Heart right ventricle (tissue), 16 donors: ENCODE results near the gene PLK2. TPM values are rescaled to one million over a fixed set of nuclear protein-coding genes. Genes with fewer than 3 reads are reported as not detected.

ENCODE experiments used
- ATAC-seq, 8 donors: fragments of 200-7000 bp; cut with Tn5 transposase; one replicate each; pipeline ENCODE4 v1.9.1; 2020; ENCODE audit warnings: mild to moderate bottlenecking in 8 of 8, moderate library complexity in 8 of 8, moderate number of reproducible peaks in 1 of 8
- DNase-seq, 2 donors: peaks; one replicate each; pipeline ENCODE4 v3.0.0-alpha.2; 2020
- H3K27ac ChIP-seq, 10 donors: fragments of 200-600 bp; sonication (generic) in 2 of 10; one replicate each; pipeline versions ENCODE4 v1.5.0 to v1.8.0; 2020 to 2022; ENCODE audit warnings: mild to moderate bottlenecking in 3 of 10
- H3K27me3 ChIP-seq, 7 donors: fragments of 200-600 bp; one replicate each; pipeline ENCODE4 v1.8.0; 2021 to 2022; ENCODE audit warnings: mild to moderate bottlenecking in 2 of 7
- H3K36me3 ChIP-seq, 9 donors: fragments of 200-600 bp; sonication (generic) in 1 of 9; one replicate each; pipeline versions ENCODE4 v1.5.0 to v1.8.0; 2020 to 2022; ENCODE audit warnings: mild to moderate bottlenecking in 2 of 9
- H3K4me1 ChIP-seq, 9 donors: fragments of 200-600 bp; sonication (generic) in 1 of 9; one replicate each; pipeline versions ENCODE4 v1.5.0 to v1.8.0; 2020 to 2022; ENCODE audit warnings: mild to moderate bottlenecking in 4 of 9
- H3K4me3 ChIP-seq, 10 donors: fragments of 200-600 bp; sonication (generic) in 2 of 10; one replicate each; pipeline versions ENCODE4 v1.5.0 to v1.8.0; 2020 to 2022; ENCODE audit warnings: mild to moderate bottlenecking in 7 of 10, moderate library complexity in 2 of 10
- H3K9me3 ChIP-seq, 11 donors: fragments of 200-600 bp in 10 of 11; sonication (generic) in 2 of 11; one replicate each; pipeline versions ENCODE4 v1.5.0 to v1.8.0; 2013 to 2022; ENCODE audit warnings: mild to moderate bottlenecking in 2 of 11, control low read depth in 1 of 11, moderate library complexity in 1 of 11
- CTCF ChIP-seq, 9 donors: fragments of 200-600 bp; sonication (generic) in 2 of 9; IDR thresholded peaks; one replicate each; pipeline versions ENCODE4 v1.5.0 to v1.8.0; 2021 to 2022; ENCODE audit warnings: antibody characterized with exemption in 9 of 9, mild to moderate bottlenecking in 5 of 9, moderate library complexity in 1 of 9
- WGBS, 2 donors: extraction: QIAGEN DNeasy Blood & Tissue Kit; methylation state at CpG; one replicate each; pipeline ENCODE4 v1.1.7; 2013; ENCODE audit warnings: inconsistent platforms in 1 of 2; 5-methylcytosine and 5-hydroxymethylcytosine counted together
- intact Hi-C, 10 donors: fragments of 100-400 bp; cut with DNase I; formaldehyde crosslinking; loops; one replicate each; pipeline versions ENCODE4 v1.11.1 to v1.14.2; 2022
- polyA plus RNA-seq, 2 donors: library from polyadenylated mRNA; stranded (reverse); fragments of 200-250 nt; gene quantifications; one replicate each; pipeline ENCODE4 v1.2.3, GENCODE V29; 2013
- total RNA-seq, 10 donors: library from RNA; stranded (reverse); fragmentation: NEBNext Ultra II Directional in 3 of 10; extraction: Animal tissue kit (Norgen Biotek cat#: 25700) in 3 of 10; gene quantifications; one replicate each; pipeline versions ENCODE4 v1.2.1 to v1.2.4, GENCODE V29; 2021 to 2023
- donor health status: Arrhythmogenic right ventricular cardiomyopathy.
- donor health status: ischemic (EF 13 %, LVEDD 7.1; RV severe dilation, severe dysfunction).
- donor health status: healthy with polysubstance abuse.
- donor health status: DM: no; HTN: yes; CAD: no.
- donor health status: DM: no; HTN: no; CAD: no.
- donor health status: ischemic (EF 25% LVEDD 6.9; RV normal size, moderate dysfunction).
- donor health status: ischemic (EF 25% LVEDD 5.7; RV mildly dilated, moderate dysfunction).
- donor health status: healthy.
- donor health status: DM: yes; HTN: yes; CAD: no.
- donor health status: Ischemic cardiomyopathy.
- donor health status: ischemic (EF 35%, LVEDD 5.7; RV mildly dilated, moderate dysfunction).
- donor health status: nonischemic (EF 11% LVEDD 7.7; RV severe dilation, severe dysfunction).
- donor health status: DM: yes; HTN: yes; CAD: no.
- donor health status: PGD.
- donor health status: ischemic (EF 29% LVEDD 5.4; RV normal size, mild dysfunction).
- donor health status: nonischemic (EF 23%, LVEDD 6.1; RV moderate dilation, normal function).

PLK2 gene
- total and polyA plus RNA-seq, 12 donors = 11.5 to 174 (median 102) TPM

GRCh38 chr5:58452566-58453258 lies 7.2 kb downstream of the PLK2 start:
- Histone ChIP-seq H3K27me3 (peaks cover 0 to under 1% (median 0%) of the 10 kb centered on the region in 7 donors), H3K27ac (peak overlapping the region in 2 of 10 donors; percentile 6 to 99), H3K36me3 (peaks cover 0 to 58% (median 48%) of the 10 kb centered on the region in 9 donors), H3K9me3 (no peaks in the 10 kb centered on the region), H3K4me1 (peaks cover 0 to 41% (median 24%) of the 10 kb centered on the region in 9 donors), H3K4me3 (peak overlapping the region in 3 of 10 donors; percentile 77 to 89 (median 88))
- WGBS, 2 donors = 84 to 87% methylated on average over 3 of the region's 3 CpGs
- no peak for TF ChIP-seq CTCF (IDR thresholded peaks at IDR 0.05)
- intact Hi-C loops = loop anchor here in 7 of 10 donors (5.0 to 10.0 kb wide), 9 partner anchors 88 to 438 kb away; no protein-coding TSS in a partner anchor
- ATAC-seq = peak in 1 of 8 donors; percentile 23
- DNase-seq = no peak

- no peaks in the 10 kb centered on the region for H3K27me3 ChIP-seq
- peak in 1 of 8 donors; percentile 28 for ATAC-seq
- no peak for DNase-seq
- H3K4me3 ChIP-seq = no peak overlapping the region
- H3K36me3 ChIP-seq = peaks cover 0 to 50% (median 42%) of the 10 kb centered on the region in 9 donors
- no peak for TF ChIP-seq CTCF (IDR thresholded peaks at IDR 0.05)
- peak overlapping the region in 1 of 10 donors; percentile 99 for H3K27ac ChIP-seq
- no peaks in the 10 kb centered on the region for H3K9me3 ChIP-seq
- intact Hi-C loops = loop anchor here in 7 of 10 donors (5.0 to 10.0 kb wide), 9 partner anchors 87 to 437 kb away; no protein-coding TSS in a partner anchor
- 85% methylated on average over 8 of the region's 8 CpGs for WGBS, 2 donors
- peaks cover 0 to 41% (median 23%) of the 10 kb centered on the region in 9 donors for H3K4me1 ChIP-seq
Observed at GRCh38 chr5:58451732-58452565, 7.9 kb downstream of the PLK2 start.

GRCh38 chr5:58450811-58451629 lies 8.9 kb downstream of the PLK2 start:
- H3K4me3 ChIP-seq = no peak overlapping the region
- intact Hi-C loops = loop anchor here in 7 of 10 donors (5.0 to 10.0 kb wide), 9 partner anchors 86 to 436 kb away; no protein-coding TSS in a partner anchor
- peaks cover 0 to 34% (median 21%) of the 10 kb centered on the region in 9 donors for H3K4me1 ChIP-seq
- peaks cover 0 to 6% (median 0%) of the 10 kb centered on the region in 11 donors for H3K9me3 ChIP-seq
- WGBS, 2 donors = 72 to 78% methylated on average over 10 of the region's 10 CpGs
- peaks cover 0 to 41% (median 33%) of the 10 kb centered on the region in 9 donors for H3K36me3 ChIP-seq
- no peak for TF ChIP-seq CTCF (IDR thresholded peaks at IDR 0.05)
- DNase-seq (no peak), ATAC-seq (no peak)
- H3K27me3 ChIP-seq = no peaks in the 10 kb centered on the region
- H3K27ac ChIP-seq = peak overlapping the region in 1 of 10 donors; percentile 28
